SK-N-SH (cell line): ENCODE results near the gene FBXL2. TPM values are rescaled to one million over a fixed set of nuclear protein-coding genes. Genes with fewer than 3 reads are reported as not detected.

Experiments
- CTCF ChIA-PET: fragments of 300-600, 350-600 bp; formaldehyde crosslinking; extraction: SDS; loops from one replicate; lab custom pipeline; 2021; lab: Yijun Ruan, JAX
- POLR2A ChIA-PET: fragments of 350-600 bp; sonication (Branson Sonifier 250); formaldehyde crosslinking; extraction: SDS; loops from one replicate; lab custom pipeline; 2020; ENCODE audit warnings: antibody characterized with exemption, inconsistent platforms; lab: Yijun Ruan, JAX
- DNase-seq: peaks from one replicate; pipeline ENCODE4 v3.0.0; 2012
- H2AFZ ChIP-seq: fragments of 200-600 bp; sonication (generic); 2 replicates; pipeline ENCODE4 v1.8.1; 2016; ENCODE audit warnings: antibody characterized with exemption, mild to moderate bottlenecking, low read depth
- H3F3A ChIP-seq: fragments of 200-600 bp; sonication (generic); replicated peaks from 2 replicates; pipeline ENCODE3; 2016; ENCODE audit warnings: antibody characterized with exemption, mild to moderate bottlenecking; ENCODE audit not compliant: insufficient read depth
- H3K27ac ChIP-seq, 2 experiments: fragments of 200-500 bp in 1 of 2; fragments of 200-600 bp in 1 of 2; sonication (Bioruptor generic) in 1 of 2; sonication (generic), shearing (Covaris generic) in 1 of 2; 2 replicates each; pipeline versions ENCODE4 v1.5.1 to v1.6.1; 2014 to 2016; ENCODE audit warnings: low read depth in 2 of 2, inconsistent platforms in 1 of 2, low read length in 1 of 2, mild to moderate bottlenecking in 1 of 2, mixed read lengths in 1 of 2
- H3K27me3 ChIP-seq: fragments of 200-600 bp; sonication (generic), shearing (Covaris generic); 2 replicates; pipeline ENCODE4 v1.6.1; 2016; ENCODE audit warnings: mixed run types; ENCODE audit not compliant: insufficient read depth
- H3K36me3 ChIP-seq, 2 experiments: fragments of 200-500 bp in 1 of 2; fragments of 200-600 bp in 1 of 2; sonication (Bioruptor generic) in 1 of 2; sonication (generic) in 1 of 2; replicated peaks in 1 of 2; 2 replicates each; pipeline versions ENCODE3 to v1.5.1; 2014 to 2016; ENCODE audit warnings: low read length in 1 of 2, mild to moderate bottlenecking in 1 of 2; ENCODE audit not compliant: insufficient read depth in 2 of 2, control insufficient read depth in 1 of 2
- H3K4me1 ChIP-seq, 2 experiments: fragments of 200-500 bp in 1 of 2; fragments of 200-600 bp in 1 of 2; sonication (Bioruptor generic) in 1 of 2; sonication (generic), shearing (Covaris generic) in 1 of 2; 2 replicates each; pipeline versions ENCODE4 v1.5.1 to v1.6.1; 2014 to 2016; ENCODE audit warnings: low read depth in 1 of 2, low read length in 1 of 2, mixed run types in 1 of 2; ENCODE audit not compliant: insufficient read depth in 2 of 2, control insufficient read depth in 1 of 2
- H3K4me2 ChIP-seq: fragments of 200-600 bp; sonication (generic), shearing (Covaris generic); 2 replicates; pipeline ENCODE4 v1.6.1; 2017; ENCODE audit warnings: mixed run types
- H3K4me3 ChIP-seq, 2 experiments: fragments of 200-500 bp in 1 of 2; fragments of 200-600 bp in 1 of 2; sonication (Bioruptor generic) in 1 of 2; sonication (generic), shearing (Covaris generic) in 1 of 2; 2 replicates each; pipeline versions ENCODE4 v1.5.1 to v1.8.1; 2014 to 2016; ENCODE audit warnings: low read depth in 2 of 2, inconsistent platforms in 1 of 2, low read length in 1 of 2, mild to moderate bottlenecking in 1 of 2, mixed read lengths in 1 of 2, moderate library complexity in 1 of 2
- H3K79me2 ChIP-seq: fragments of 200-600 bp; sonication (generic); 2 replicates; pipeline ENCODE4 v1.8.1; 2017; ENCODE audit warnings: mild to moderate bottlenecking; ENCODE audit not compliant: insufficient read depth
- H3K9ac ChIP-seq: fragments of 200-600 bp; sonication (generic); 2 replicates; pipeline ENCODE4 v1.6.1; 2017; ENCODE audit warnings: mixed run types
- H3K9me2 ChIP-seq: fragments of 200-600 bp; sonication (generic); 2 replicates; pipeline ENCODE4 v1.6.1; 2017; ENCODE audit warnings: mixed run types
- H3K9me3 ChIP-seq: fragments of 200-600 bp; sonication (generic); 2 replicates; pipeline ENCODE4 v1.6.1; 2017; ENCODE audit warnings: mixed run types, mild to moderate bottlenecking, moderate library complexity
- H4K20me1 ChIP-seq: fragments of 200-600 bp; sonication (generic); 2 replicates; pipeline ENCODE4 v1.6.1; 2017; ENCODE audit warnings: mild to moderate bottlenecking, mixed run types; ENCODE audit not compliant: insufficient read depth
- CHD2 ChIP-seq: fragments of 150-350 bp; IDR thresholded peaks from 2 replicates; pipeline ENCODE4 v1.6.1; 2018; ENCODE audit warnings: low read length; ENCODE audit not compliant: partially characterized antibody
- CTCF ChIP-seq: fragments of 200-600 bp; sonication (generic); IDR thresholded peaks from 2 replicates; pipeline ENCODE4 v1.6.1; 2017; ENCODE audit warnings: antibody characterized with exemption, mild to moderate bottlenecking, moderate library complexity
- ELF1 ChIP-seq: IDR thresholded peaks from 2 replicates; pipeline ENCODE4 v1.4.0; 2012
- EP300 ChIP-seq, 2 experiments: IDR thresholded peaks; 2 replicates each; pipeline versions ENCODE4 v1.4.0 to v1.6.1; 2012; ENCODE audit warnings: borderline replicate concordance in 1 of 2, low read depth in 1 of 2, low read length in 1 of 2
- EZH2phosphoT487 ChIP-seq: fragments of 200-600 bp; sonication (generic); IDR thresholded peaks from 2 replicates; pipeline ENCODE4 v1.6.1; 2017; ENCODE audit warnings: low read depth, mixed run types, mild to moderate bottlenecking, antibody characterized with exemption, moderate library complexity, borderline replicate concordance
- FOSL2 ChIP-seq: IDR thresholded peaks from 2 replicates; pipeline ENCODE4 v1.4.0; 2012; ENCODE audit warnings: low read depth, mild to moderate bottlenecking, moderate library complexity, borderline replicate concordance
- FOXJ3 ChIP-seq: sonication (generic); formaldehyde crosslinking; IDR thresholded peaks from 2 replicates; pipeline ENCODE4 v1.5.1; 2020; ENCODE audit warnings: mild to moderate bottlenecking, missing genetic modification reagents
- FOXM1 ChIP-seq: IDR thresholded peaks from 2 replicates; pipeline ENCODE4 v1.4.0; 2012; ENCODE audit warnings: low read depth, mild to moderate bottlenecking
- GABPA ChIP-seq: IDR thresholded peaks from 2 replicates; pipeline ENCODE4 v1.4.0; 2012; ENCODE audit warnings: low read depth, mild to moderate bottlenecking
- JUND ChIP-seq: IDR thresholded peaks from 2 replicates; pipeline ENCODE4 v1.4.0; 2012
- MEF2A ChIP-seq: IDR thresholded peaks from 2 replicates; pipeline ENCODE4 v1.4.0; 2012; ENCODE audit warnings: low read depth, borderline replicate concordance
- MXI1 ChIP-seq: IDR thresholded peaks from 2 replicates; pipeline ENCODE4 v1.6.1; 2012; ENCODE audit warnings: mild to moderate bottlenecking, low read depth, low read length, improper control_type of control experiment
- NFIC ChIP-seq: IDR thresholded peaks from 2 replicates; pipeline ENCODE4 v1.4.0; 2012; ENCODE audit warnings: borderline replicate concordance
- NRF1 ChIP-seq: IDR thresholded peaks from 2 replicates; pipeline ENCODE4 v1.6.1; 2012; ENCODE audit warnings: low read depth, mild to moderate bottlenecking, low read length
- PBX3 ChIP-seq: IDR thresholded peaks from 2 replicates; pipeline ENCODE4; 2012
- POLR2AphosphoS5 ChIP-seq: IDR thresholded peaks from 2 replicates; pipeline ENCODE4 v1.6.1; 2012; ENCODE audit warnings: low read depth, low read length
- RAD21 ChIP-seq: IDR thresholded peaks from 2 replicates; pipeline ENCODE4 v1.6.1; 2012; ENCODE audit warnings: mild to moderate bottlenecking, low read length
- RCOR1 ChIP-seq: fragments of 150-350 bp; IDR thresholded peaks from 2 replicates; pipeline ENCODE4 v1.6.1; 2017; ENCODE audit warnings: antibody characterized with exemption, low read length
- RXRA ChIP-seq: IDR thresholded peaks from 2 replicates; pipeline ENCODE4 v1.4.0; 2012; ENCODE audit warnings: low read depth, mild to moderate bottlenecking, borderline replicate concordance
- SIN3A ChIP-seq: IDR thresholded peaks from 2 replicates; pipeline ENCODE4 v1.6.1; 2012; ENCODE audit warnings: low read depth, mild to moderate bottlenecking, low read length, moderate library complexity, borderline replicate concordance
- SMC3 ChIP-seq: IDR thresholded peaks from 2 replicates; pipeline ENCODE4 v1.6.1; 2012; ENCODE audit warnings: low read depth, low read length, improper control_type of control experiment
- USF1 ChIP-seq: IDR thresholded peaks from 2 replicates; pipeline ENCODE4 v1.4.0; 2012; ENCODE audit warnings: low read depth, borderline replicate concordance
- USF2 ChIP-seq: fragments of 150-350 bp; IDR thresholded peaks from 2 replicates; pipeline ENCODE4 v1.6.1; 2017; ENCODE audit warnings: antibody characterized with exemption, low read length, low read depth, borderline replicate concordance
- WGBS: methylation state at CpG from one replicate; pipeline ENCODE4 v1.1.6; 2017; ENCODE audit warnings: low lambda C conversion rate; 5-methylcytosine and 5-hydroxymethylcytosine counted together
- polyA plus RNA-seq, 3 experiments: library from polyadenylated mRNA; depleted of rRNA; stranded (reverse); fragments of >200 nt; gene quantifications; 2 replicates each; pipeline ENCODE4 v1.2.3, GENCODE V29; 2012

FBXL2 gene
- polyA plus RNA-seq, 1 of the 3 experiments (the other 2 are of a cell fraction) = 13.7 TPM

- H3K4me1 ChIP-seq = peaks cover 0 to 3% of the 10 kb centered on the region in 2 experiments; a peak in 1 of 4 replicates
- no peak overlapping the region for H3K4me2 ChIP-seq
- H3K27me3 ChIP-seq = no peaks in the 10 kb centered on the region
- ChIA-PET POLR2A (interaction anchor here (1.0 to 2.5 kb wide), 2 partner anchors 22 to 241 kb away, joined by 4 to 7 read pairs; no protein-coding TSS in a partner anchor), CTCF (interaction anchor here (0.5 to 5.4 kb wide), 90 partner anchors 9 to 638 kb away, joined by 3 to 221 read pairs (median 4); partner anchors contain the start of gene FBXL2)
- H3K9me3 ChIP-seq = peaks cover 5% of the 10 kb centered on the region; the same call in 1 of the 2 replicates
- no peaks in the 10 kb centered on the region for H3K9me2 ChIP-seq
- no peaks in the 10 kb centered on the region for H4K20me1 ChIP-seq
- peaks cover 4% of the 10 kb centered on the region for H3F3A ChIP-seq
- no peak overlapping the region for H2AFZ ChIP-seq
- DNase-seq = peak; percentile 55
- WGBS = 55% methylated on average over 14 of the region's 14 CpGs
- H3K4me3 ChIP-seq = no peak overlapping the region; a peak in 1 of 4 replicates
- no peaks in the 10 kb centered on the region; the same call in 1 of the 2 replicates for H3K79me2 ChIP-seq
- no peak overlapping the region for H3K27ac ChIP-seq
- peaks cover 21 to 51% of the 10 kb centered on the region in 2 experiments for H3K36me3 ChIP-seq
- TF ChIP-seq FOSL2 (peak; percentile 64), RXRA (no peak), RAD21 (peak; percentile 84), USF1 (no peak), CTCF (peak; percentile 99), CHD2 (peak; percentile 23), JUND (peak; percentile 48), PBX3 (peak; percentile 63), SMC3 (peak; percentile 90)
- no peak overlapping the region for H3K9ac ChIP-seq
Measured at GRCh38 chr3:33372218-33373081, 95.2 kb downstream of the FBXL2 start.

- Histone ChIP-seq H3K9ac (no peak overlapping the region), H3K36me3 (peaks cover 27 to 52% of the 10 kb centered on the region in 2 experiments), H3K27me3 (no peaks in the 10 kb centered on the region), H2AFZ (no peak overlapping the region), H3K79me2 (no peaks in the 10 kb centered on the region; the same call in 1 of the 2 replicates), H3F3A (peaks cover 4% of the 10 kb centered on the region), H4K20me1 (no peaks in the 10 kb centered on the region), H3K4me1 (peaks cover 0 to 3% of the 10 kb centered on the region in 2 experiments; a peak in 1 of 4 replicates), H3K9me3 (peaks cover 5% of the 10 kb centered on the region; the same call in 1 of the 2 replicates), H3K4me3 (no peak overlapping the region; a peak in 1 of 4 replicates), H3K9me2 (no peaks in the 10 kb centered on the region), H3K27ac (no peak overlapping the region), H3K4me2 (no peak overlapping the region)
- no peak for DNase-seq
- POLR2A ChIA-PET = interaction anchor here (1.0 to 2.5 kb wide), 2 partner anchors 21 to 241 kb away, joined by 4 to 7 read pairs; no protein-coding TSS in a partner anchor
- WGBS = 61% methylated on average over 6 of the region's 6 CpGs
- CTCF ChIA-PET = interaction anchor here (0.6 to 5.4 kb wide), 84 partner anchors 8 to 639 kb away, joined by 3 to 221 read pairs (median 4); partner anchors contain the start of gene FBXL2
- no peak for TF ChIP-seq POLR2AphosphoS5
- TF ChIP-seq USF2 = no peak
- no peak for TF ChIP-seq RCOR1
- no peak for TF ChIP-seq FOXM1
- no peak for TF ChIP-seq SMC3
- TF ChIP-seq NRF1 = no peak
- no peak for TF ChIP-seq RAD21
- TF ChIP-seq MEF2A = no peak
- no peak for TF ChIP-seq FOXJ3 (CRISPR knock-in tag)
- no peak for TF ChIP-seq SIN3A
- TF ChIP-seq GABPA = no peak
- TF ChIP-seq EZH2phosphoT487 = no peak
- no peak for TF ChIP-seq EP300 (IDR thresholded peaks at IDR 0.05; ENCODE audit: borderline replicate concordance in 1 of 2, low read depth in 1 of 2, low read length in 1 of 2)
- TF ChIP-seq ELF1 = no peak
- TF ChIP-seq MXI1 = no peak
- no peak for TF ChIP-seq NFIC
Measured at GRCh38 chr3:33373082-33373437, 95.8 kb downstream of the FBXL2 start.
